Omental fat pad (tissue), 4 donors: ENCODE data around the gene TKT. TPM values are rescaled to one million over a fixed set of nuclear protein-coding genes. Genes with fewer than 3 reads are reported as not detected.

Source experiments
- ATAC-seq: fragments of 150-250 bp; one replicate; pipeline ENCODE4 v1.9.1; 2016; ENCODE audit warnings: mild to moderate bottlenecking, moderate library complexity; ENCODE audit not compliant: low FRiP score
- DNase-seq: peaks from one replicate; pipeline ENCODE4 v3.0.0-alpha.2; 2019; ENCODE audit warnings: low spot score
- total RNA-seq, 4 donors: library from RNA; depleted of rRNA; stranded (reverse); fragments of >200 nt; gene quantifications; one replicate each; pipeline ENCODE4 v1.1.0, GENCODE V29; 2016
- TF ChIP-seq, protein P1 (sequence below), 3 donors: fragments of 450-650 bp; IDR thresholded peaks; one replicate each; pipeline ENCODE4 v1.5.1; 2016 to 2017; ENCODE audit warnings: antibody characterized with exemption in 3 of 3, mild to moderate bottlenecking in 3 of 3, moderate library complexity in 2 of 3

TKT gene
- total RNA-seq, 4 donors from 2014 or later, result 187 to 325 (median 254) TPM

DNA sequence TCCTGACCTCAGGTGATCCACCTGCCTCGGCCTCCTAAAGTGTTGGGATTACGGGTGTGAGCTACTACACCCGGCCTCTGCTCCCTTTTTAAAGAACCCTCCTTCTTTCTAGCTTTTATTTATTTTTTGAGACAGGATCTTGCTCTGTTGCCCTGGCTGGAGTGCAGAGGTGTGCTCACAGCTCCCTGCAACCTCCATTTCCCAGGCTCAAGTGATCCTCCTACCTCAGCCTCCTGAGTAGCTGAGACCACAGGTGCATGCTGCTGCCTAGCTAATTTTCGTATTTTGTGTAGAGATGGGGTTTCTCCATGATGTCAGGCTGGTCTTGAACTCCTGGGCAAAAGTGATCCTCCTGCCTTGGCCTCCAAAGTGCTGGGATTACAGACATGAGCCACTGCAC is 34.5 kb downstream of the TKT start:
- no peak for ATAC-seq
- DNase-seq, result no peak
- TF ChIP-seq, protein P1, sequence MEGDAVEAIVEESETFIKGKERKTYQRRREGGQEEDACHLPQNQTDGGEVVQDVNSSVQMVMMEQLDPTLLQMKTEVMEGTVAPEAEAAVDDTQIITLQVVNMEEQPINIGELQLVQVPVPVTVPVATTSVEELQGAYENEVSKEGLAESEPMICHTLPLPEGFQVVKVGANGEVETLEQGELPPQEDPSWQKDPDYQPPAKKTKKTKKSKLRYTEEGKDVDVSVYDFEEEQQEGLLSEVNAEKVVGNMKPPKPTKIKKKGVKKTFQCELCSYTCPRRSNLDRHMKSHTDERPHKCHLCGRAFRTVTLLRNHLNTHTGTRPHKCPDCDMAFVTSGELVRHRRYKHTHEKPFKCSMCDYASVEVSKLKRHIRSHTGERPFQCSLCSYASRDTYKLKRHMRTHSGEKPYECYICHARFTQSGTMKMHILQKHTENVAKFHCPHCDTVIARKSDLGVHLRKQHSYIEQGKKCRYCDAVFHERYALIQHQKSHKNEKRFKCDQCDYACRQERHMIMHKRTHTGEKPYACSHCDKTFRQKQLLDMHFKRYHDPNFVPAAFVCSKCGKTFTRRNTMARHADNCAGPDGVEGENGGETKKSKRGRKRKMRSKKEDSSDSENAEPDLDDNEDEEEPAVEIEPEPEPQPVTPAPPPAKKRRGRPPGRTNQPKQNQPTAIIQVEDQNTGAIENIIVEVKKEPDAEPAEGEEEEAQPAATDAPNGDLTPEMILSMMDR (IDR thresholded peaks at IDR 0.05), result no peak

DNA sequence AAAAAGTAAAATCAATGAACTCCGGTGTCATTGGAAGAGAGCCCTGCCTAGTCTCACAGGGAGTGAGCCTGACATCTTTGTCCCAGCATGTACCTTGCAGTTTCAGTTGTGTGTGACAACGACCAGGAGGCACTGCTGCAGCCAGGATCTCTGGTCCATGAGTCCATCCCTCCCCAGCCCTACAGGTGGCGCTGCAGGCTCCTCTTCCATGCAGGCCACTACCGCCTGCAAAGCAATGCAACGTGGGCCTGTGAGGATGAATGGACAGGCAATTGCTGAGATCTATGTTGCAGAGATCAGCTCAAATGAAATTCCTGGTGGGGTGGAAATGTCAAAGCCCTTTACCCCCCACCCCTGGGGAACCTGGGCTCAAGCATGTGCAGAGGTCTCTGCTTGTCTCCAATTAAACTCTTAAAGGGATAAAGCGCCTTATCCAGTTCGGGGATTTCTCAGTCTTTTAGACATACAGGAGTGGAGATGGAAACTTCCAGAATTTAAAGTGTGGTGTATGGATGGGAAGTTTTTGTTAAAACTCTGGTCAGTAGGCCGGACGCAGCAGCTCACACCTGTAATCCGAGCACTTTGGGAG is 35.8 kb downstream of the TKT start:
- DNase-seq (peak; percentile 70), ATAC-seq (peak; percentile 71)
- TF ChIP-seq, protein P1 (IDR thresholded peaks at IDR 0.05), result peak in 1 of 3 donors; percentile 50

DNA sequence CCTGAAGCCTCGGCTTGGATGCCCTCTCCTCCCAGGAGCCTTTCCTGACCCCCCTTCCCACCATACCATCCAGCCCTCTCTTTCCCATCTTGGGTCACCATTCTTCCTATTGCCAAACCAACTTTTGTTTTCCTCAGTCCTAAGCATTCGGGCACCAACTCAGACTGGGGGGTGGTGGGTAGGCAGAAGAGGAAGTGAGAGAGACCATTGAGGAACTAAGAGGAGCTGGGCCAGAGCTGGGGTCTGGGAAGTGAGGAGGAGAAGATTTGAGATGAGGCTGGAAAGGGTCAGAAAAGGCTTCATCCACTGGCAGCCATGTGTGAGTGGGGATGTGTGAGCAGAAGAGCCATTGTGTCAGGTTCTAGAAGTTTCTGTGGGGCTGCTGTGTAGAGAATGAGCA is 37.7 kb downstream of the TKT start:
- no peak for ATAC-seq
- DNase-seq, result no peak
- TF ChIP-seq, protein P1 (IDR thresholded peaks at IDR 0.05), result no peak

DNA sequence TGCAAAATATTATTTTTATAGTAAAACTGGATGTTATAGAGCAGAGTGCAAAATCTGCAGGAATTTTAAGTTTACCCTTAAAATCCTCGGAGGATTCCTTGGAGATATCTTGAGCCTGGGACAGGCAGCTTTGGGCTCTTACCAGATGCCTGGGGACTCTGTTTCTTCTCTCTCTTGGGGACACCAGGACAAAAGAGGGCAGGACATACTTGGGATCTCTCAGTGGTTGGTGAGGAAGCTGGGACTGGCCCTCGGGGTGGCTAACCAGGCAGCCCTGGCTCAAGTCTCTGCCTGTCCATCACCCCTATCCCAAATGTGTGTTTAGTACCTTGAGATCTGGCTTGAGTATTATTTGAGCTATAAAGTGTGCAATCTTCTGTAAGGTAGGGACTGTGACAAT is 38.6 kb downstream of the TKT start:
- DNase-seq (no peak), ATAC-seq (no peak)
- TF ChIP-seq, protein P1 (IDR thresholded peaks at IDR 0.05), result no peak

DNA sequence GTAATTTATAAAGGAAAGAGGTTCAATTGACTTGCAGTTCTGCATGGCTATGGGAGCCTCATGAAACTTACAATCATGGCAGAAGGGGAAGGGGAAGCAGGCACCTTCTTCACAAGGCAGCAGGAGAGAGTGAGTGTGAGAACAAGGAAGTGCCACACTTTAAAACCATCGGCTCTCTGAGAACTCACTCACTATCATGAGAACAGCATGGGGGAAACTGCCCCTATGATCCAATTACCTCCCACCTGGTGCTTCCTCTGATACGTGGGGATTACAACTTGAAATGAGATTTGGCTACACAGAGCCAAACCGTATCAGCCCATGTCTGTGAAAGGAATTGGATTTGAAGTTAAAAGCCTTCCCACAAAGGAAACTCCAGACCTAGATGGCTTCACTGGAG is 39.1 kb downstream of the TKT start:
- no peak for DNase-seq
- TF ChIP-seq, protein P1 (IDR thresholded peaks at IDR 0.05), result no peak
- ATAC-seq, result no peak

DNA sequence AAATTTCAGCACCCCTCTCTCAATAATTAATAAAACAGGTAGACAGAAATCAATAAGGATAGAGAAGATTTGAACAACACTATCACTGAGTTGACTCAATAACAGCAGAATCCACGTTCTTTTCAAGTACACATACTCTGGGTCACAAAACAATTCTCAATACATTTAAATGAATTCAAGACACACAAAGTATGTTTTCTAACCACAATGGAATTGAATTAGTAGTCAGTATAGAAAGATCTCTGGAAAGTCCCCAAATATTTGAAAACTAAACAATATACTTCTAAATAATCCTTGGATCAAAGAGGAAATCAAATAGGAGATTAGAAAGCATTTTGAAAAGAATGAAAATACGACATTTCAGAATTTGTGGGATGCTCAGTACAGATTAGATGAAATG is 40.0 kb downstream of the TKT start:
- no peak for DNase-seq
- ATAC-seq, result no peak
- TF ChIP-seq, protein P1 (IDR thresholded peaks at IDR 0.05), result no peak

DNA sequence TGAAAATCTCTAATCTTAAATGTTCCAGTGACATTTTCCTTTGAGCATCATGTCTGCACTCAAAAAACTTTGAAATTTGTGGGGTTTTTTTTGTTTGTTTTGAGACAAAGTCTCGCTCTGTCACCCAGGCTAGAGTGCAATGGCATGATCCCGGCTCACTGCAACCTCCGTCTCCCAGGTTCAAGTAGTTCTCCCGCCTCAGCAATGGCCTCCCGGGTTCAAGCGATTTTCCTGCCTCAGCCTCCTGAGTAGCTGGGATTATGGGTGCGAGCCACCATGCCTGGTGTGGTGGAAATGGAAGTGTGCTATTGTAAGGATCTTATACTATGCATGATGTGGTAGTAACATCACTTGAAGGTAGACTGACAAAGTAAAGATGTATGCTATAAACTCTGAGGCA is 42.5 kb downstream of the TKT start:
- DNase-seq (no peak), ATAC-seq (no peak)
- TF ChIP-seq, protein P1 (IDR thresholded peaks at IDR 0.05), result no peak
